Measurements from ENCODE around the gene CD300LB.

Gene CD300LB

GRCh38 chr17:74474043-74474792, 57.1 kb downstream of the CD300LB start:
- no peak for TF ChIP-seq GATA2 (IDR thresholded peaks at IDR 0.05; ENCODE audit: low read depth, low read length)

- no peak for TF ChIP-seq GATA2 (IDR thresholded peaks at IDR 0.05; ENCODE audit: low read depth, low read length)
- no peak for TF ChIP-seq GATA3 (IDR thresholded peaks at IDR 0.05; ENCODE audit: low read depth, low read length)
These were observed 58.0 kb downstream of the CD300LB start for GRCh38 chr17:74473294-74473693.

DNA sequence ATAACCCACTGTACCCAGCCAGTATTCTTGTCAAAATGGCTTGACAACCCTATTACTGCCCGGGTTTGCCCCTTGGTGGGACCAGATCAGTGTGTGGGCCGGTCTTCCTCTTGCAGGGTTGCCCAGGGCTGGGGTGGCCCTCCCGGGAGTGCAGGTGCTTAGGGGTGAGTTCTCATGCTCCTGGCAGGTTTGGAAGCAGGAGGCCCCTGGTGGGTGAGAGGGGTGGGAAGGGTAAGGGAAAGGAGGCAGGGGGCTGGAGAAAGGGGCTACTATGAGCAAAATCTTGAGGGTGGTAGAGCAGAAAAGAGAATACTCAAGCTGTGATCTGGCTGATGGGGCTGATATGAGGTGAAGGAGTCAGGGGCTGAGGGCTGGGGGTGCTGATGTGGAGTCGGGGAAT, 58.4 kb downstream of the CD300LB start:
- TF ChIP-seq GATA2 (IDR thresholded peaks at IDR 0.05; ENCODE audit: low read depth, low read length) (no peak), GATA3 (IDR thresholded peaks at IDR 0.05; ENCODE audit: low read depth, low read length) (no peak)

GRCh38 chr17:74471341-74471740, 59.9 kb downstream of the CD300LB start:
- TF ChIP-seq GATA2 (IDR thresholded peaks at IDR 0.05; ENCODE audit: low read depth, low read length) (no peak), GATA3 (IDR thresholded peaks at IDR 0.05; ENCODE audit: low read depth, low read length) (no peak)

All from SH-SY5Y (cell line).